ENCODE measurements around the gene GFOD1.

GRCh38 chr6:13435477-13436246 lies 51.7 kb downstream of the GFOD1 start:
- TF ChIP-seq POLR2A (IDR thresholded peaks at IDR 0.05) (no peak), CTCF (IDR thresholded peaks at IDR 0.05) (no peak), EP300 (IDR thresholded peaks at IDR 0.05) (no peak)
